Ovary (tissue), 1 donor: ENCODE results near the gene SPR.

Experiments
- EP300 ChIP-seq: sonication (generic); formaldehyde crosslinking; IDR thresholded peaks from one replicate; pipeline ENCODE4 v1.6.1; 2017; ENCODE audit warnings: antibody characterized with exemption
- POLR2A ChIP-seq: fragments of 450-650 bp; IDR thresholded peaks from one replicate; pipeline ENCODE4 v1.6.1; 2017; ENCODE audit warnings: antibody characterized with exemption, mild to moderate bottlenecking, moderate library complexity

DNA sequence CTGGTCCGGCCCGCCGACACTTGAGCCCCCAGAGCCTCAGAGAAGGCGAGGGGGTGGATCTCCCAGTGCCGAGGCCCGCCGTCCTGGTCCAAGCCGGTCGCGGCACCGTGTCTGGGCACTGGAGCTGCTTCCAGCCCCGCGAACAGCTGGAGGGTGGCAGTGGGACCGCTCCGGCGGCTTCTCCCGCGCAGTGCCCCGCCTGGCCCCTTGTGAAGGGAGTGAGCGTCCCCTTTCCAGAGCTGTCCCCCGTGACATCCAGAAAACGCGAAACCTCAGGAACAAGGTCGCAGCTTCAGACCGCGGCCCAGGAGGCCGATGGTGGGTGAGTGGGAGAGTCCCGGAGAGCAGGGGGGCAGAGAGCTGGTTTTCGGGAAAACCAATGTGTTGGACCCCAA, 29.5 kb downstream of the SPR start:
- TF ChIP-seq POLR2A: no peak
- no peak for TF ChIP-seq EP300
